ENCODE data around the gene TTLL11.

The TTLL11 gene

GRCh38 chr9:121826711-121827110 is 266.4 kb downstream of the TTLL11 start:
- no peak for DNase-seq (ENCODE audit: low read depth)

GRCh38 chr9:121825031-121825691 is 267.9 kb downstream of the TTLL11 start:
- no peak overlapping the region for H3K4me3 ChIP-seq (ENCODE audit: low read depth, low read length)
- TF ChIP-seq CTCF (IDR thresholded peaks at IDR 0.05; ENCODE audit: control insufficient read depth, extremely low read depth, insufficient read depth), result no peak
- DNase-seq (ENCODE audit: low read depth), result no peak

More at GRCh38 chr9:121826711-121827110, 266.4 kb downstream of the TTLL11 start:
- TF ChIP-seq CTCF (IDR thresholded peaks at IDR 0.05; ENCODE audit: control insufficient read depth, extremely low read depth, insufficient read depth), result no peak
- H3K4me3 ChIP-seq (ENCODE audit: low read depth, low read length), result no peak overlapping the region

- DNase-seq (ENCODE audit: low read depth), result no peak
- no peak overlapping the region for H3K4me3 ChIP-seq (ENCODE audit: low read depth, low read length)
- TF ChIP-seq CTCF (IDR thresholded peaks at IDR 0.05; ENCODE audit: control insufficient read depth, extremely low read depth, insufficient read depth), result no peak
These were observed 268.5 kb downstream of the TTLL11 start for GRCh38 chr9:121824651-121825030.

- no peak for TF ChIP-seq CTCF (IDR thresholded peaks at IDR 0.05; ENCODE audit: control insufficient read depth, extremely low read depth, insufficient read depth)
These were observed 269.5 kb downstream of the TTLL11 start for GRCh38 chr9:121823451-121824169.

GRCh38 chr9:121822093-121823085 is 270.7 kb downstream of the TTLL11 start:
- no peak for DNase-seq (ENCODE audit: low read depth)
- TF ChIP-seq CTCF (IDR thresholded peaks at IDR 0.05; ENCODE audit: control insufficient read depth, extremely low read depth, insufficient read depth), result no peak
- H3K4me3 ChIP-seq (ENCODE audit: low read depth, low read length), result no peak overlapping the region

More at GRCh38 chr9:121823451-121824169, 269.5 kb downstream of the TTLL11 start:
- H3K4me3 ChIP-seq (ENCODE audit: low read depth, low read length), result no peak overlapping the region
- DNase-seq (ENCODE audit: low read depth), result no peak

- TF ChIP-seq CTCF (IDR thresholded peaks at IDR 0.05; ENCODE audit: control insufficient read depth, extremely low read depth, insufficient read depth), result no peak
- H3K4me3 ChIP-seq (ENCODE audit: low read depth, low read length), result no peak overlapping the region
- no peak for DNase-seq (ENCODE audit: low read depth)
These were observed 271.8 kb downstream of the TTLL11 start for GRCh38 chr9:121821326-121821725.

Data from LNCaP clone FGC (cell line).